Urinary bladder (tissue), 4 donors: ENCODE data around the gene PXMP2. TPM values are rescaled to one million over a fixed set of nuclear protein-coding genes. Genes with fewer than 3 reads are reported as not detected.
"Not testable (repeated sequence)": the region's sequence is repeated elsewhere in the genome, so short reads cannot be mapped to it uniquely, and the experiment has no call there.

Experiments used
- DNase-seq: peaks from one replicate; pipeline ENCODE4 v3.0.0-alpha.2; 2015; ENCODE audit errors: extremely low spot score
- H3K27ac ChIP-seq: one replicate; pipeline ENCODE4 v1.5.1; 2013; ENCODE audit warnings: low read depth, mild to moderate bottlenecking, moderate library complexity
- H3K36me3 ChIP-seq: one replicate; pipeline ENCODE4 v1.6.1; 2013; ENCODE audit warnings: mild to moderate bottlenecking, moderate library complexity; ENCODE audit not compliant: insufficient read depth
- H3K4me1 ChIP-seq: one replicate; pipeline ENCODE4 v1.6.1; 2013; ENCODE audit warnings: mild to moderate bottlenecking, moderate library complexity; ENCODE audit not compliant: insufficient read depth
- H3K4me3 ChIP-seq: one replicate; pipeline ENCODE4 v1.5.1; 2013; ENCODE audit warnings: low read depth, low read length
- WGBS: extraction: QIAGEN DNeasy Blood & Tissue Kit; methylation state at CpG from one replicate; pipeline ENCODE4 v1.1.7; 2013; 5-methylcytosine and 5-hydroxymethylcytosine counted together
- polyA plus RNA-seq: library from polyadenylated mRNA; stranded (reverse); fragments of 200-250 nt; gene quantifications from one replicate; pipeline ENCODE4 v1.2.3, GENCODE V29; 2013
- small RNA-seq: library from RNA; depleted of rRNA; stranded (forward); fragments of <200 nt; gene quantifications from one replicate; pipeline ENCODE3, GENCODE V24; 2014
- total RNA-seq: library from RNA; depleted of rRNA; stranded (reverse); fragments of >200 nt; gene quantifications from one replicate; pipeline ENCODE4 v1.2.3, GENCODE V29; 2014
- donor health status: healthy with polysubstance abuse.
- donor health status: healthy.

PXMP2 gene
- total and polyA plus RNA-seq, 2 donors, result 17.4 to 31.2 TPM

DNA sequence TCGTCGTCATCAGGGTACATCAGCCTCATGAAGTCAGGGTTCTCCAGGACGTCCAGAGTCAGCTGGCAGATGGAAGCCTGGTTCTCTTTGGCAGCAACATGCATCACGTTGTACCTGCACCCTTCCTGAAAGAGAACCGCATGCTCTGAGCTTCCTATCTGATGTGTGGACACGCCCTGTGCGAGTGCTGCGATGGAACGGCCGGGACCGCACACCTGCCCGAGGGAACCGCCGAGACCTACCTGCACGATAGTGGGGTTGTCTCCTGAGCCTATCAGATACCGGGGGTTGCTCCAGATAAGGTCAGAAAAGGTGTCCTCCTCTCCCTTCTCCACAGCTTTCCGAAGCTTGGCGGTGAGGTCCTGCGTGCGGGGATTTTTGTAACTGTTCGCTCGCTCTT, 60.5 kb downstream of the PXMP2 start:
- no peaks in the 10 kb centered on the region for H3K4me1 ChIP-seq
- peaks cover 8% of the 10 kb centered on the region for H3K36me3 ChIP-seq
- no peak overlapping the region for H3K27ac ChIP-seq
- WGBS, result 95% methylated on average over 22 of the region's 22 CpGs
- H3K4me3 ChIP-seq, result no peak overlapping the region
- no peak for DNase-seq

DNA sequence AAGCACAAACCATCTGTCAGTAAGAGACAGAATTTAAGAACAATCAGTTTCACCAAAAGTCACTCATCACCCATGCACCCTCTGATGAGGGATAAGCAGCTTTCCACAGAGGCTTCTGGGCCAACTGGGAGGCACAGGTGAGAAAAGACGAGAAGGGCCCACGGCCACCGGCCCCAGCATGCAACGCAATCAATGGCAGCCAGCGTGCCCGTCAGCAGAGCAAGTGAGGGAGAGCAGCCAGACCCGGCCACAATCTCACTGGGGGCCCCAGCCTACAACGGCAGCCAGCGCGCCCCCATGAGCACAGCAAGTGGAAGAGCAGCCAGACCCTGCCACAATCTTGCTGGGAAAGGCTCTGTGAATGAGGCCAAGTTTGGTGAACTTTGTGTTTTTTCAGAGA, 60.9 kb downstream of the PXMP2 start:
- Histone ChIP-seq H3K4me1 (no peaks in the 10 kb centered on the region), H3K4me3 (no peak overlapping the region), H3K27ac (no peak overlapping the region), H3K36me3 (peaks cover 8% of the 10 kb centered on the region)
- 91% methylated on average over 10 of the region's 10 CpGs for WGBS
- DNase-seq, result no peak

DNA sequence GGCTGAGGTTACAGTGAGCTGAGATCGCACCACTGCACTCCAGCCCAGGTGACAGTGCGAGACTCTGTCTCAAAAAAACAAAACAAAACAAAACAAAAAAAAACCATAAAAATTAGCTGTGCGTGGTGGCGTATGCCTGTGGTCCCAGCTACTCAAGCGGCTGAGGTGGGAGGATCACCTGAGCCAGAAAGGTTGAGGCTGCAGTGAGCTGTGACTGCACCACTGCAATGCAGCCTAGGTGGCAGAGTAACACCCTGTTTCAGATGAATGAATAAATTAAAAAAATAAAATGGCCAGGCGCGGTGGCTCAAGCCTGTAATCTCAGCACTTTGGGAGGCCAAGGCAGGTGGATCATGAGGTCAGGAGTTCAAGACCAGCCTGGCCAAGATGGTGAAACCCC, 66.3 kb downstream of the PXMP2 start:
- WGBS, result 96% methylated on average over 7 of the region's 7 CpGs
- not testable (repeated sequence) for H3K4me1 ChIP-seq, DNase-seq, H3K4me3 ChIP-seq, H3K36me3 ChIP-seq, H3K27ac ChIP-seq

DNA sequence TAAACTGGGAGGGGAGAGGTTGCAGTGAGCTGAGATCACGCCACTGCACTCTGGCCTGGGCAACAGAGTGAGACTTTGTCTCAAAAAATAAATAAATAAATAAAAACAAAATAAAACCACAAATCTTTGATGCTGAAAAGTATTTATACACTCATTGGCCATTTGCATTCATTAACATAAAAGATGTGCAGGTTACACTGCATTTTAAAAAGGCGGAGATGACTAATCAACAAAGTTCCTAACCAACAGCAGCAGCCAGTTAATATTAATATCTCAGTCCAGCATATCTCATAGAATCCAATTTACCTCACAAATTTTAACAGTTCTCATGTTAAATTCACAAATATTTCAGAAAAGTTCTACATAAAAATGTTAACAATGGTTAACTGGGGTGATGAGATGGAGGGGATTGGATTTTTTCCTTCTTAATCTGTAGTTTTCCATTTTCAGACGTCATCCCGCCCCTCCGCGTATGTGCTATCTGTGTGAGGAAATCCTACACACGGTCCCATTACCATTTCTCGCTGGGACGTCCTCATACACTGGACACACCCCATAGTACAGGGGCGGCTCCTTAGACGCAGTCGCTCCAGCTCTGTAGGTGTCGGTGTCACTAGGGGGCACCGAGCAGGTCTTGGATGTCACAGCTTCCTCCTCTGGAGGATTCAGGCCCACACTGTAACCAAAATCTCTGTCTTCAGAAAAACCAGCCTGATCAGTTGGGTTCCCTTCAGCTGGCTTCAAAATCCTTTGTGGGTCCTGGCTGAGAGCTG, 67.0 kb downstream of the PXMP2 start:
- Histone ChIP-seq H3K36me3 (peaks cover 2% of the 10 kb centered on the region), H3K4me3 (no peak overlapping the region)
- 85% methylated on average over 14 of the region's 14 CpGs for WGBS

More for the DNA sequence above, 67.0 kb downstream of the PXMP2 start:
- Histone ChIP-seq H3K4me1 (no peaks in the 10 kb centered on the region), H3K27ac (no peak overlapping the region)
- no peak for DNase-seq

Small RNAs within 50 kb of the gene (small RNA-seq; reads per million reads assigned to genes)
- gene RNA5SP379, result not detected

Other genes starting within 250 kb of the PXMP2 start
- 4.0 TPM for gene FBRSL1, start 197.4 kb upstream of the PXMP2 start, total RNA-seq
- 46.1 TPM for gene FBRSL1, start 197.4 kb upstream of the PXMP2 start, polyA plus RNA-seq
- not detected for gene LRCOL1, start 77.0 kb upstream of the PXMP2 start, total RNA-seq
- 0.15 TPM for gene LRCOL1, start 77.0 kb upstream of the PXMP2 start, polyA plus RNA-seq
- not detected for gene P2RX2, start 68.8 kb upstream of the PXMP2 start, total RNA-seq
- 0.37 TPM for gene P2RX2, start 68.8 kb upstream of the PXMP2 start, polyA plus RNA-seq
- gene POLE, start 245 bp upstream of the PXMP2 start, total RNA-seq, result 49.7 TPM
- gene POLE, start 245 bp upstream of the PXMP2 start, polyA plus RNA-seq, result 17.9 TPM
- gene PGAM5, start 23.3 kb downstream of the PXMP2 start, total RNA-seq, result 12.3 TPM
- gene PGAM5, start 23.3 kb downstream of the PXMP2 start, polyA plus RNA-seq, result 19.2 TPM
- gene ANKLE2, start 74.2 kb downstream of the PXMP2 start, total RNA-seq, result 40.8 TPM
- 25.6 TPM for gene ANKLE2, start 74.2 kb downstream of the PXMP2 start, polyA plus RNA-seq
- 64.4 TPM for gene GOLGA3, start 141.3 kb downstream of the PXMP2 start, total RNA-seq
- gene GOLGA3, start 141.3 kb downstream of the PXMP2 start, polyA plus RNA-seq, result 22.5 TPM
- gene CHFR, start 200.0 kb downstream of the PXMP2 start, total RNA-seq, result 28.2 TPM
- 22.6 TPM for gene CHFR, start 200.0 kb downstream of the PXMP2 start, polyA plus RNA-seq